Measurements from ENCODE around the gene NUP62. TPM values are rescaled to one million over a fixed set of nuclear protein-coding genes. Genes with fewer than 3 reads are reported as not detected.

NUP62 gene
- total and polyA plus RNA-seq, 2 of the 8 experiments (the other 6 are each of a cell fraction or from before 2014, with no cell fraction given), result 50.0 to 107 TPM

Small RNAs within 50 kb of the gene (microRNA-seq; reads per million reads assigned to microRNA genes)
- gene MIR4750 (ENCODE audit: borderline microRNAs expressed in 2 of 2, borderline number of aligned reads in 2 of 2, borderline replicate concordance in 1 of 2), result 0 to 1.8 reads per million in 2 experiments

Other genes starting within 250 kb of the NUP62 start
- gene ADM5, start 239.9 kb downstream of the NUP62 start, total RNA-seq (2021; fragmentation: NEBNext Ultra II Directional; extraction: Animal tissue kit (Norgen Biotek cat#: 25700)), result 2.6 and 4.3 TPM in 2 replicates
- 2.5 and 5.4 TPM in 2 replicates for gene ADM5, start 239.9 kb downstream of the NUP62 start, polyA plus RNA-seq (2011; rRNA removed)
- gene CPT1C, start 238.4 kb downstream of the NUP62 start, total RNA-seq (2021; fragmentation: NEBNext Ultra II Directional; extraction: Animal tissue kit (Norgen Biotek cat#: 25700)), result 91.8 and 98.3 TPM in 2 replicates
- gene CPT1C, start 238.4 kb downstream of the NUP62 start, polyA plus RNA-seq (2011; rRNA removed), result 79.6 and 122 TPM in 2 replicates
- not detected in 2 replicates for gene TSKS, start 166.2 kb downstream of the NUP62 start, total RNA-seq (2021; fragmentation: NEBNext Ultra II Directional; extraction: Animal tissue kit (Norgen Biotek cat#: 25700))
- gene TSKS, start 166.2 kb downstream of the NUP62 start, polyA plus RNA-seq (2011; rRNA removed), result 0.21 and 0.24 TPM in 2 replicates
- 105 and 109 TPM in 2 replicates for gene AP2A1, start 162.5 kb downstream of the NUP62 start, total RNA-seq (2021; fragmentation: NEBNext Ultra II Directional; extraction: Animal tissue kit (Norgen Biotek cat#: 25700))
- 106 and 157 TPM in 2 replicates for gene AP2A1, start 162.5 kb downstream of the NUP62 start, polyA plus RNA-seq (2011; rRNA removed)
- 33.9 and 34.1 TPM in 2 replicates for gene FUZ, start 116.2 kb downstream of the NUP62 start, total RNA-seq (2021; fragmentation: NEBNext Ultra II Directional; extraction: Animal tissue kit (Norgen Biotek cat#: 25700))
- 28.4 and 43.8 TPM in 2 replicates for gene FUZ, start 116.2 kb downstream of the NUP62 start, polyA plus RNA-seq (2011; rRNA removed)
- 71.4 and 73.9 TPM in 2 replicates for gene MED25, start 111.2 kb downstream of the NUP62 start, total RNA-seq (2021; fragmentation: NEBNext Ultra II Directional; extraction: Animal tissue kit (Norgen Biotek cat#: 25700))
- 21.6 and 40.4 TPM in 2 replicates for gene MED25, start 111.2 kb downstream of the NUP62 start, polyA plus RNA-seq (2011; rRNA removed)
- gene PTOV1, start 78.3 kb downstream of the NUP62 start, total RNA-seq (2021; fragmentation: NEBNext Ultra II Directional; extraction: Animal tissue kit (Norgen Biotek cat#: 25700)), result 251 and 261 TPM in 2 replicates
- 147 and 213 TPM in 2 replicates for gene PTOV1, start 78.3 kb downstream of the NUP62 start, polyA plus RNA-seq (2011; rRNA removed)
- gene PNKP, start 61.9 kb downstream of the NUP62 start, total RNA-seq (2021; fragmentation: NEBNext Ultra II Directional; extraction: Animal tissue kit (Norgen Biotek cat#: 25700)), result 105 TPM in 2 replicates
- gene PNKP, start 61.9 kb downstream of the NUP62 start, polyA plus RNA-seq (2011; rRNA removed), result 45.8 and 66.5 TPM in 2 replicates
- 45.9 and 46.7 TPM in 2 replicates for gene AKT1S1, start 52.1 kb downstream of the NUP62 start, total RNA-seq (2021; fragmentation: NEBNext Ultra II Directional; extraction: Animal tissue kit (Norgen Biotek cat#: 25700))
- gene AKT1S1, start 52.1 kb downstream of the NUP62 start, polyA plus RNA-seq (2011; rRNA removed), result 40.7 and 73.3 TPM in 2 replicates
- 44.9 and 47.6 TPM in 2 replicates for gene TBC1D17, start 51.8 kb downstream of the NUP62 start, total RNA-seq (2021; fragmentation: NEBNext Ultra II Directional; extraction: Animal tissue kit (Norgen Biotek cat#: 25700))
- 30.3 and 53.7 TPM in 2 replicates for gene TBC1D17, start 51.8 kb downstream of the NUP62 start, polyA plus RNA-seq (2011; rRNA removed)
- gene IL4I1, start 32.6 kb downstream of the NUP62 start, total RNA-seq (2021; fragmentation: NEBNext Ultra II Directional; extraction: Animal tissue kit (Norgen Biotek cat#: 25700)), result 0.67 and 0.76 TPM in 2 replicates
- gene IL4I1, start 32.6 kb downstream of the NUP62 start, polyA plus RNA-seq (2011; rRNA removed), result 0.30 and 0.41 TPM in 2 replicates
- 13.1 TPM in 2 replicates for gene ATF5, start 299 bp downstream of the NUP62 start, total RNA-seq (2021; fragmentation: NEBNext Ultra II Directional; extraction: Animal tissue kit (Norgen Biotek cat#: 25700))
- 6.2 and 25.0 TPM in 2 replicates for gene ATF5, start 299 bp downstream of the NUP62 start, polyA plus RNA-seq (2011; rRNA removed)
- not detected in 2 replicates for gene SIGLEC11, start 31.7 kb upstream of the NUP62 start, total RNA-seq (2021; fragmentation: NEBNext Ultra II Directional; extraction: Animal tissue kit (Norgen Biotek cat#: 25700))
- gene SIGLEC11, start 31.7 kb upstream of the NUP62 start, polyA plus RNA-seq (2011; rRNA removed), result 0.14 and 0.18 TPM in 2 replicates
- 34.5 and 36.1 TPM in 2 replicates for gene VRK3, start 95.9 kb upstream of the NUP62 start, total RNA-seq (2021; fragmentation: NEBNext Ultra II Directional; extraction: Animal tissue kit (Norgen Biotek cat#: 25700))
- 18.4 and 21.3 TPM in 2 replicates for gene VRK3, start 95.9 kb upstream of the NUP62 start, polyA plus RNA-seq (2011; rRNA removed)
- 11.0 and 11.7 TPM in 2 replicates for gene ZNF473, start 96.5 kb upstream of the NUP62 start, total RNA-seq (2021; fragmentation: NEBNext Ultra II Directional; extraction: Animal tissue kit (Norgen Biotek cat#: 25700))
- gene ZNF473, start 96.5 kb upstream of the NUP62 start, polyA plus RNA-seq (2011; rRNA removed), result 5.2 and 5.8 TPM in 2 replicates
- 0.94 and 1.7 TPM in 2 replicates for gene IZUMO2, start 233.8 kb upstream of the NUP62 start, total RNA-seq (2021; fragmentation: NEBNext Ultra II Directional; extraction: Animal tissue kit (Norgen Biotek cat#: 25700))
- gene IZUMO2, start 233.8 kb upstream of the NUP62 start, polyA plus RNA-seq (2011; rRNA removed), result 1.9 TPM in 2 replicates

Data from H1 (cell line).